Right lobe of liver (tissue), 4 donors: Measurements from ENCODE around the gene CALML4.

ENCODE experiments used
- CTCF ChIP-seq, 4 donors: fragments of 200-600 bp in 3 of 4; fragments of 450-650 bp in 1 of 4; IDR thresholded peaks; one replicate each; pipeline versions ENCODE4 v1.5.1 to v1.8.0; 2016 to 2022; ENCODE audit warnings: antibody characterized with exemption in 4 of 4, mild to moderate bottlenecking in 2 of 4
- POLR2A ChIP-seq: fragments of 450-650 bp; IDR thresholded peaks from one replicate; pipeline ENCODE4 v1.6.1; 2017; ENCODE audit warnings: antibody characterized with exemption, mild to moderate bottlenecking
- donor health status: DM: no; HTN: no; CAD: no.
- donor health status: DM: no; HTN: no; CAD: no.
- donor health status: DM: no; HTN: yes; CAD: no.

- TF ChIP-seq CTCF (IDR thresholded peaks at IDR 0.05): no peak
- no peak for TF ChIP-seq POLR2A
Observed at GRCh38 chr15:68148039-68148438, 57.1 kb downstream of the CALML4 start.
